Common myeloid progenitor, CD34-positive (primary cell): ENCODE data around the gene MYO18B.

ENCODE experiments used
- CTCF ChIA-PET: fragments of 350-600 bp; sonication (Branson Sonifier 250); formaldehyde crosslinking; loops from one replicate; lab custom pipeline; 2021; ENCODE audit warnings: antibody characterized with exemption; lab: Charles Lee
- POLR2A ChIA-PET: fragments of 350-600 bp; sonication (Branson Sonifier 250); formaldehyde crosslinking; loops from one replicate; lab custom pipeline; 2021; ENCODE audit warnings: antibody characterized with exemption; lab: Charles Lee
- DNase-seq, 3 donors: peaks; one replicate each; pipeline versions ENCODE4 v3.0.0 to v3.0.0-alpha.2; 2013
- H3K27ac ChIP-seq, 2 experiments: 1 replicate in 1 of 2; 2 replicates in 1 of 2; pipeline ENCODE4 v1.7.0; 2013; ENCODE audit warnings: inconsistent platforms in 2 of 2, low read length in 2 of 2, mild to moderate bottlenecking in 2 of 2, low read depth in 1 of 2, moderate library complexity in 1 of 2; ENCODE audit not compliant: severe bottlenecking in 2 of 2, insufficient read depth in 1 of 2, poor library complexity in 1 of 2
- H3K27me3 ChIP-seq, 5 experiments: replicated peaks in 2 of 5; 1 replicate in 3 of 5; 2 replicates in 2 of 5; pipeline versions ENCODE4 v1.6.1 to v1.7.0; 2013; ENCODE audit warnings: low read length in 4 of 5, mild to moderate bottlenecking in 2 of 5, moderate library complexity in 2 of 5, inconsistent platforms in 1 of 5; ENCODE audit not compliant: insufficient read depth in 5 of 5, control insufficient read depth in 4 of 5
- H3K36me3 ChIP-seq, 4 experiments: 1 replicate in 2 of 4; 2 replicates in 2 of 4; pipeline versions ENCODE4 v1.6.1 to v1.7.0; 2013; ENCODE audit warnings: low read length in 3 of 4, control low read depth in 1 of 4, mild to moderate bottlenecking in 1 of 4; ENCODE audit not compliant: control insufficient read depth in 4 of 4, insufficient read depth in 4 of 4
- H3K4me1 ChIP-seq, 4 experiments: 1 replicate in 3 of 4; 2 replicates in 1 of 4; pipeline versions ENCODE4 v1.6.1 to v1.7.1; 2013; ENCODE audit warnings: low read length in 3 of 4, mild to moderate bottlenecking in 3 of 4, control low read depth in 1 of 4, inconsistent platforms in 1 of 4, moderate library complexity in 1 of 4; ENCODE audit not compliant: control insufficient read depth in 4 of 4, insufficient read depth in 4 of 4; ENCODE audit errors: control extremely low read depth in 1 of 4
- H3K4me3 ChIP-seq, 7 experiments: 1 replicate in 4 of 7; 2 replicates in 3 of 7; pipeline versions ENCODE4 v1.5.1 to v1.7.0; 2013; ENCODE audit warnings: mild to moderate bottlenecking in 7 of 7, low read length in 6 of 7, moderate library complexity in 6 of 7, inconsistent platforms in 2 of 7, low read depth in 2 of 7, control low read depth in 1 of 7; ENCODE audit not compliant: insufficient read depth in 4 of 7, control insufficient read depth in 1 of 7; ENCODE audit errors: extremely low read depth in 1 of 7
- H3K9me3 ChIP-seq, 5 experiments: 1 replicate in 4 of 5; 2 replicates in 1 of 5; pipeline versions ENCODE4 v1.6.1 to v1.7.1; 2013; ENCODE audit warnings: low read length in 4 of 5, mild to moderate bottlenecking in 2 of 5, inconsistent platforms in 1 of 5, low read depth in 1 of 5, moderate library complexity in 1 of 5; ENCODE audit not compliant: control insufficient read depth in 4 of 5, insufficient read depth in 2 of 5; ENCODE audit errors: control extremely low read depth in 1 of 5
- WGBS: methylation state at CpG from one replicate; pipeline ENCODE4 v1.1.5; 2013; ENCODE audit not compliant: insufficient coverage; 5-methylcytosine and 5-hydroxymethylcytosine counted together

The MYO18B gene

DNA sequence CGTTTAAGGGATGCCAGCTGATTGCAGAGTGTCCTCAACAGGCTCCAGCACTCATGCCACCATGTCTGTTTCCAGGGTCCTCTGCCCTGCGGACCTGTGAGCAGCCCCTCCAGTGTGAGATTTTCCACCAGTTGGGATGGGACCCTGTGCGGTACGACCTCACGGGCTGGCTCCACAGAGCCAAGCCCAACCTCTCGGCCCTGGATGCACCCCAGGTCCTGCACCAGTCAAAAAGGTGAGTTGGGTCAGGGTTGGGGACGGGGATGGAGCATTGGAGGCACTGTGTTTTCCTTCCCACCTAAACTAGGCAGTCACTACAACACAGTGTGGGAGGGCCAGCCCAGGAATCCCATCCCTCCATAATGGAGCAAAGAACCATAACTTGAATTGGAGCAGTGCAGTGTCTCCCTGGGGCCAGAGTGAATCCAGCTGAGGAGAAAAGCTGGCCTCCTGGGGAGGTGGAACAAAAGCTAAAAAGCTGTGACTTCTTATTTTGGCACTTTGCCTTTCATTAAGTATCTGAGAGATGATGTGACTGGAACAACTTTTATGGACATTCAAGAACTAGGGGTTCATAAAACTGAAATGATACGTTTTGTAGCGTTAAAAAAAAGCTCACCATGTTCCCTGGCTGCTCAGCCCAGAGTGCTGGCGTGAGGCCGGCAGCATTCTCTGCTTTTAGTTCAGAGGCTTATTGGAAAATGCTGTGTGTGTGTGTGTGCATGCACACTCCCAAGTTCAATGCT, 101.8 kb downstream of the MYO18B start:
- POLR2A ChIA-PET: interaction anchor here (0.6 kb wide), 1 partner anchor 290 kb away, joined by 3 read pairs; no protein-coding TSS in a partner anchor
- CTCF ChIA-PET: no interaction called here
- Histone ChIP-seq H3K27me3 (peaks cover 0 to 9% (median 0%) of the 10 kb centered on the region in 5 experiments), H3K36me3 (no peaks in the 10 kb centered on the region), H3K27ac (no peak overlapping the region), H3K4me1 (peaks cover 0 to 3% (median 0%) of the 10 kb centered on the region in 4 experiments), H3K4me3 (no peak overlapping the region), H3K9me3 (no peaks in the 10 kb centered on the region)
- 94% methylated on average over 9 of the region's 11 CpGs for WGBS
- no peak for DNase-seq

DNA sequence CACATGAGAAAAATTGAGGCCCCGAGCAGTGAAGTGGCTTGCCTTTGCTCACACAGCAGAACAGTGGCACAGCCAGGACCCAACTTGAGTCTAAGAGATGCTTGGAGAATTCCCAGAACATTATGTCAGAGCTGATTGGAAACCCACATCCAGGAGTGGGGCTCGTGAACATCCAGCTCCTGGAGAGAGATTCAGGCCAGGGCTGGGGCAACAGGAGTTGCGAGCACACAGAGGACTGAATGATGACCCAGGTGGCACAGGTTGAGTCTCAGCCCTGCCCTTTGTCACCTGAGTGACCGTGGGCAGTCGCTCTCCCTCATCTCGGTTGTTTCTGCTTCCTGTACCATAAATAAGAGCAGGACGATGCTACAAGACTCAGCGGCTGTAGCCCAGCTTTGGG, 102.6 kb downstream of the MYO18B start:
- H3K4me3 ChIP-seq: no peak overlapping the region
- H3K9me3 ChIP-seq: no peaks in the 10 kb centered on the region
- no peak for DNase-seq
- peaks cover 0 to 3% (median 0%) of the 10 kb centered on the region in 4 experiments for H3K4me1 ChIP-seq
- ChIA-PET POLR2A (interaction anchor here (0.6 kb wide), 1 partner anchor 289 kb away, joined by 3 read pairs; no protein-coding TSS in a partner anchor), CTCF (no interaction called here)
- 87% methylated on average over 8 of the region's 8 CpGs for WGBS
- no peaks in the 10 kb centered on the region for H3K36me3 ChIP-seq
- H3K27ac ChIP-seq: no peak overlapping the region
- peaks cover 0 to 10% (median 0%) of the 10 kb centered on the region in 5 experiments for H3K27me3 ChIP-seq

DNA sequence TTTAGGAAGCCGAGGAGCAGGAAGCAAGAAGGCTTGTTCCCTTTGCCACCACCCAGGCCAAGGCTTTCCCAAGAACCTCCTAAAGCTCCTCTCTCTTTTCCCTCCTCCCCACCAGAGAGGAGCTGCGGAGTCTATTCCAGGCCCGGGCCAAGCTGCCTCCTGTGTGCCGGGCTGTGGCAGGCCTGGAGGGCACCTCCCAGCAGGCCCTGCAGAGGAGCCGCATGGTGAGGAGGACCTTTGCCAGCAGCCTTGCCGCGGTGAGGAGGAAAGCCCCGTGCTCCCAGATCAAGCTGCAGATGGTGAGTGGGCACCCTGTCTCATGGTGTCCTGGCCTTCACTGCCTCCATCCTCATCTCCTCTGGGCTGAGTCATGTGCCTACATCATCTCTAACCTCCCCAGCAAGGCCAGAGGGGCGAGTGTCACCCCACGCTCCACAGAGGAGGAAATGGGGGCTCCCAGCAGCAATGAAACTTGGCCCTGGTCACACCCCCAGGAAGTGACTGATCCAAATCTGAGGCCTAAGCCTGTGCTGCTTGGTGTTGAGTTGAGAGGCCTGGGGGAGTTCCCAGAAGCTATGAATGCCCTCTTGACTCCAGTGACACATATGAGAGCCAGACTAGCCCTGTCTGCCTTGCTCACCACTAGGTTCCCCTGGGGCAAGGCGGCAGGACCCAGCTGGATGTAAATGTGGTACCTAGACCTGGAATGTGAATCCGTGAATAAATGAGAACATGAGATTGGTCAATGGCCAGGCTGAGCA, 104.2 kb downstream of the MYO18B start:
- WGBS: 82% methylated on average over 10 of the region's 12 CpGs
- POLR2A ChIA-PET: interaction anchor here (0.6 to 1.0 kb wide), 2 partner anchors 10 to 102 kb away, joined by 3 read pairs; no protein-coding TSS in a partner anchor
- Histone ChIP-seq H3K27me3 (peaks cover 0 to 10% (median 0%) of the 10 kb centered on the region in 5 experiments), H3K9me3 (no peaks in the 10 kb centered on the region), H3K4me3 (no peak overlapping the region), H3K27ac (no peak overlapping the region), H3K36me3 (no peaks in the 10 kb centered on the region), H3K4me1 (peaks cover 0 to 3% (median 0%) of the 10 kb centered on the region in 4 experiments)
- peak in 2 of 3 donors; percentile 41 to 49 for DNase-seq
- CTCF ChIA-PET: no interaction called here

DNA sequence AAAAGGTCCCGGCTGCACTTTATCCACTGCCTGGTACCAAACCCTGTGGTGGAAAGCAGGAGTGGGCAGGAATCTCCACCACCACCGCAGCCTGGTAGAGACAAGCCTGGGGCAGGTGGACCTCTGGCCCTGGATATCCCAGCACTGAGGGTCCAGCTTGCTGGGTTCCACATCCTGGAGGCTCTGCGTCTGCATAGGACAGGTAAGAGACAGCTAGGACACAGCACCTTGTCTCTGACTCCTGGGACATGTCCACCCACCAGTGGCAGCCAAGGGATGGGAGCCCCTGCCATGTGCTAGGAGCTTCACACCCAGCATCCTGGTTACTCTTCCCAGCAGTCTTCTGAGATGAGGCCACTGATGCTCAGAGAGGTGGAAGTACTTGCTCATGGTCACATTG, 105.5 kb downstream of the MYO18B start:
- Histone ChIP-seq H3K9me3 (no peaks in the 10 kb centered on the region), H3K4me3 (no peak overlapping the region), H3K27me3 (peaks cover 0 to 10% (median 0%) of the 10 kb centered on the region in 5 experiments), H3K4me1 (peaks cover 0 to 3% (median 0%) of the 10 kb centered on the region in 4 experiments), H3K27ac (no peak overlapping the region), H3K36me3 (no peaks in the 10 kb centered on the region)
- POLR2A ChIA-PET: no interaction called here
- no peak for DNase-seq
- whole genome bisulfite sequencing: 97% methylated on average over 3 of the region's 3 CpGs
- CTCF ChIA-PET: no interaction called here

DNA sequence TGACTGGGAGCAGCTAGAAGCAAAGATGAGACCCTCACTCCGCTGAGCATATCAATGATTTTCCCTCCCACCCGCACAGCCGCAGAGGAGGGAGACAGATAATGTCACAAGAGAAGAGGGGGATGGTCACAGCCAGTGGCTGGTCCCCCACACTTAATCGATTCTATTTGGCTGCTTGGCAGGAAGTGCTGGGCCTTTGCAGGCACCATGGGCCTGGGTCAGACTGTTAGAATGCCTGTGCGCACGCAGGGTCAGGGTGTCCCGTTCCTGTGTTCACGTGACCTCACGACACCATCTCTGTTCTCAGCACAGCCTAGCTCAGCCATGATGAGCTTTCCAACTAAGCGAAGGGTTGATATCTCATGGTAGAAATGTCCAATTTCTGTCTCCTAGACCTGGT, 107.0 kb downstream of the MYO18B start:
- CTCF ChIA-PET: no interaction called here
- 86% methylated on average over 9 of the region's 10 CpGs for WGBS
- H3K4me1 ChIP-seq: peaks cover 0 to 3% (median 0%) of the 10 kb centered on the region in 4 experiments
- DNase-seq: no peak
- H3K27ac ChIP-seq: no peak overlapping the region
- H3K36me3 ChIP-seq: no peaks in the 10 kb centered on the region
- no peak overlapping the region for H3K4me3 ChIP-seq
- POLR2A ChIA-PET: interaction anchor here (0.5 kb wide), 1 partner anchor 1846 kb away, joined by 3 read pairs; no protein-coding TSS in a partner anchor
- H3K9me3 ChIP-seq: no peaks in the 10 kb centered on the region
- H3K27me3 ChIP-seq: peaks cover 0 to 7% (median 0%) of the 10 kb centered on the region in 5 experiments

DNA sequence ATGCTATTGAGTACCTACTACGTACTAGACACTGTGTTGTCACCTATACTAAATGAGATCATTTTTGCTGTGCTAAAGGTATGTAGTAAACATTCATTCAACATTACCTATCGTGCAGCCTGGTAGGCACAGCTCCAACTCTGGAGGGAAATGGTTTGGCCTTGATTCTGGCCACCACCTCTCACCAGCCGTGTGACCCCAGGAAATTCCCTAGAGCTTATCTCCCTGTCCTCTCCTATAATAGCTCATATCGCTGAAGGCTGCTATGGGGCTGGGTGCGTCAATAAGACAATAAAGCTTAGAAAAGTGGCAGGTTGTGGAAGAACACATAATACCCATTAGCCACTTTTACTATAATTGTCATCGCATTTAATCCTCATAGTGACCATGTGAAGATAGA, 107.5 kb downstream of the MYO18B start:
- POLR2A ChIA-PET: no interaction called here
- WGBS: 77% methylated on average over 3 of the region's 6 CpGs
- no peaks in the 10 kb centered on the region for H3K36me3 ChIP-seq
- H3K9me3 ChIP-seq: no peaks in the 10 kb centered on the region
- H3K27me3 ChIP-seq: peaks cover 0 to 4% (median 0%) of the 10 kb centered on the region in 5 experiments
- no peak for DNase-seq
- no peak overlapping the region for H3K4me3 ChIP-seq
- H3K4me1 ChIP-seq: peaks cover 0 to 3% (median 0%) of the 10 kb centered on the region in 4 experiments
- no peak overlapping the region for H3K27ac ChIP-seq
- CTCF ChIA-PET: no interaction called here
